ENCODE data around the gene OR1L8.
"Not testable (repeated sequence)": the region's sequence is repeated elsewhere in the genome, so short reads cannot be mapped to it uniquely, and the experiment has no call there.

OR1L8 gene

DNA sequence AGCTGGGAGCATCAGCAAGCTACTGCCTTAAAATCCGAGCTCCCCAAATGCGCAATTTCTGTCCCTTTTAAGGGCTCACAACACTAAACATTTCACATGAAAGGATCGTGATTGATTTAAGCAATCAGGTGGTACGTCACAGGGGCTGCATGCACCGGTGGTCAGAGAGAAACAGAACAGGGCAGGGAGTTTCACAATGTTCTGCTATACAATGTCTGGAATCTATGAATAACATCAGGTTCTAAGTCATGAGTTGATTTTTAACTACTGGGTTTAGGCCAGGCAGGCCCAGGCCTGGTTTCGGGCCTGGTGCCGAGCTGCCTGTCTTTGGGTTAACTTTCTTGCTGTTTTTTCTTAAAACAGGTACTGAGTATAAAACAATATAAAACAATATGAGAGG lies 46.1 kb downstream of the OR1L8 start:
- not testable (repeated sequence) for ATAC-seq, H3K4me1 Mint-ChIP-seq, H3K4me3 Mint-ChIP-seq, H3K27ac Mint-ChIP-seq, H3K36me3 Mint-ChIP-seq, H3K9me3 Mint-ChIP-seq
- H3K27me3 Mint-ChIP-seq, result peaks cover 20% of the 10 kb centered on the region

DNA sequence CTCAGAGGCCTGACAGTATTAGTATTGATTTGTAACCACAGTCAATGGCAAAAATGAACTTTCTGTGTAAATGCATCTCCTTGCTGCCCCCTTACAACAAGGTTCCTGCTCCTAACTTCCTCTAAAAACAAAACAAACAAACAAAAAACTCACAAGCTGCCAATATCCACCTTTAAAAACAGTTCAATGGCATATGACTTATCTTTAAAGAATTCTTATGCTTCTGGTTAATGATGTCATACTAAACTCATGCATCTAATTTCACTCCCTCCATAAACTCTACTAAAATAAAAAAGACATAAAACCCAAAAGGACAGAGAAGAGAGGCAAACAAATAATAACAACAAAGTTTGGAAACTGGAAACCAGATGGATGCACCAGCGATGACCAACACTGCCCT lies 47.0 kb downstream of the OR1L8 start:
- Mint-ChIP-seq H3K9me3 (peaks cover 4% of the 10 kb centered on the region), H3K4me1 (no peaks in the 10 kb centered on the region), H3K4me3 (no peak overlapping the region), H3K27me3 (peaks cover 20% of the 10 kb centered on the region), H3K27ac (no peak overlapping the region), H3K36me3 (no peaks in the 10 kb centered on the region)
- no peak for ATAC-seq

DNA sequence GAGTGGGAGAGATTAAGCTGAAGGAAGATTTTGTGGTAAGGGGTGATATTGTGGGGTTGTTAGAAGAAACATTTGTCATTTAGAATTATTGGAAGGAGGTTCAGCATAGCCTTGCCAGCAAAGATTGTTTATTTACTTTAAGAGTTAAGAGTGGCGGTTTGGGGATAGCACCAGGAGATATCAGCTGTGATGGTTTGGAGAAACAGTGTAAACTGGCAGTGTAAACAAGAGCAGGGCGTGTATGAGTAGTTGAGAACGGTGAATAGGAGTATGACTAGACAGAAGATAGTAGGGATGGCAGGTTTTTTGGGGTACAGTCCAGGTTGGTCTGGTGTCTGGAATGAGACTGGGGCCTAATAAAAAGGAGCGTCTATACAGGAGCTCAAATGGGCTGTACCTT lies 52.0 kb downstream of the OR1L8 start:
- H3K27me3 Mint-ChIP-seq, result peaks cover 35% of the 10 kb centered on the region

DNA sequence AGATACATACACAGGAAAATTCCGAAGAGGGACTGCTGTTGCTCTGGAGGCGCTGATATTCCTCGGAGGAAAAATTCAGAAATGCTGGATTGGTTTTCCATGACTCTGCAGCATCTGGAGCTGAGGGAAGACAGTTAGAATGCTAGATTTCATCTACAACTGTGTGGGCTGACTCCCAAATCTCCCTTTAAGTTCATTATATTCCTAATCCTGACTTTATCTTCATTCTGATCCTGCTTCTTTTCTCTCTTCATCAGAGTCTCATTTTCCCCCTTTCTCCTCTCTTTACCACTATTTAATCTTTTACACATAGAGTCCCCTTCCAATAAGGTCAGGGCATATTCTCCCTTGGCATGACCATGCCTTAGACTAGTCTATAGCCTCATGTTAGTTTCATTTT lies 56.0 kb downstream of the OR1L8 start, which contains the start of gene OR1N1:
Gene OR1N1 (minus strand): TSS at position 101 of the 400 bp plus-strand sequence. CDS start 0 bp downstream, at position 101.
- Mint-ChIP-seq H3K9me3 (no peaks in the 10 kb centered on the region), H3K27ac (no peak within 1 kb of the TSS), H3K4me3 (no peak within 1 kb of the TSS), H3K4me1 (no peaks in the 10 kb centered on the region), H3K27me3 (peaks cover 29% of the 10 kb centered on the region), H3K36me3 (no peaks in the 10 kb centered on the region)
- ATAC-seq, result no peak

More for the DNA sequence above, 52.0 kb downstream of the OR1L8 start:
- not testable (repeated sequence) for ATAC-seq, H3K9me3 Mint-ChIP-seq, H3K27ac Mint-ChIP-seq, H3K4me1 Mint-ChIP-seq, H3K36me3 Mint-ChIP-seq, H3K4me3 Mint-ChIP-seq

DNA sequence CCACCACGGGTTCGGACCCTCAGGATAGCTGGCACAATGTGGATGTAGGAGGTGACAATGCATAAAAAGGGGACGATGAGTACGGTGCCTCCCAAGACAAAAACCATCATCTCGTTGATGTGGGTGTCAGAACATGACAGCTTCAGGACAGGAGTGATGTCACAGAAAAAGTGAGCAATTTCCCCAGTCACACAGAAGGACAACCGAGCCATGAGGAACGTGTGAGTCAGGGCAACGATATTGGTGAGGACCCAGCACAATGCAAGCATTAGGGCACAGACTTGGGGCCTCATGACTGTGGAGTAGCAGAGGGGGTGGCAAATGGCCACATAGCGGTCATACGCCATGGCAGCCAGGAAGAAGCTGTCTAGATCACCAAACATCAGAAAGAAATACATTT lies 56.6 kb downstream of the OR1L8 start:
- Mint-ChIP-seq H3K36me3 (no peaks in the 10 kb centered on the region), H3K27me3 (peaks cover 29% of the 10 kb centered on the region), H3K4me3 (no peak overlapping the region), H3K27ac (no peak overlapping the region), H3K4me1 (no peaks in the 10 kb centered on the region), H3K9me3 (no peaks in the 10 kb centered on the region)
- ATAC-seq, result no peak

DNA sequence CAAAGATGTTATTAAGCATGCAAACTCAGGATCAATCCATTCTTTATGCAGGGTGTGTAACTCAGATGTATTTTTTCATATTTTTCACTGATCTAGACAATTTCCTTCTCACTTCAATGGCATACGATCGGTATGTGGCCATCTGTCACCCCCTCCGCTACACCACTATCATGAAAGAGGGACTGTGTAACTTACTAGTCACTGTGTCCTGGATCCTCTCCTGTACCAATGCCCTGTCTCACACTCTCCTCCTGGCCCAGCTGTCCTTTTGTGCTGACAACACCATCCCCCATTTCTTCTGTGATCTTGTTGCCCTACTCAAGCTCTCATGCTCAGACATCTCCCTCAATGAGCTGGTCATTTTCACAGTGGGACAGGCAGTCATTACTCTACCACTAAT lies 63.8 kb downstream of the OR1L8 start:
- Mint-ChIP-seq H3K4me3 (no peak overlapping the region), H3K27ac (no peak overlapping the region), H3K36me3 (no peaks in the 10 kb centered on the region), H3K9me3 (no peaks in the 10 kb centered on the region), H3K27me3 (peaks cover 11% of the 10 kb centered on the region), H3K4me1 (no peaks in the 10 kb centered on the region)
- no peak for ATAC-seq

DNA sequence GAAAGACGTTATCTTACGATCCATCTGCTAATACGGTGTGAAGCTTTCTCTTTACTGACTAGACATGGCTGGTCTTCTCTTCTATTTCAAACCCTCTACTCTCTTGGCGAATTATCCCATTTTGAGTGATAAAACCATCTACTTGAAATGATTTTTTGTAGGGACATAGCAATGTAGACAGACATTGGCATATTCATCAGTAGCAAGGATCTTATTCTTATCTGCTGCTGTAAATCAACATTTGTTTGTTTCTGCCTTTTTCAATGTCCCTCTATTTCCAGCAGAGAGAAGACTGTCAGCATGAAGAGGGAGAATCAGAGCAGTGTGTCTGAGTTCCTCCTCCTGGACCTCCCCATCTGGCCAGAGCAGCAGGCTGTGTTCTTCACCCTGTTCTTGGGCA lies 64.3 kb downstream of the OR1L8 start, which contains the start of gene OR1J4:
Gene OR1J4 (plus strand): TSS at position 301 of the 400 bp plus-strand sequence. CDS start 0 bp downstream, at position 301.
- Mint-ChIP-seq H3K27ac (no peak within 1 kb of the TSS), H3K36me3 (no peaks in the 10 kb centered on the region)

DNA sequence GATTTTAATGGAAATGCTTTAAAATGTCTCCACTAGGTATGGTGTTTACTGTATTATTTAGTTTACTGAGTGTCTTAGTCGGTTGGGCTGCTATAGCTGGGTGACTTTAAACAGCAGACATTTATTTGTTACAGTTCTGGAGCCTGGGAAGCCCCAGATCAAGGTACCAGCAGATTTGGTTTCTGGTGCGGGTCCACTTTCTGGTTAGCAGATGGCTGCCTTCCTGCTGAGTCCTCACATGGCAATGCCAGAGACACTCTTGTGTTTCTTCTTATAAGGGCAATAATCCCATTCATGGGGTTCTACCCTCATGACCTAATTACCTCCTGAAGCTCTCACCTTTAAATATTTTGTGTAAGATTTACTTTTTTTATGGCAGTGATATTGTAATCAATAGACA lies 65.0 kb downstream of the OR1L8 start:
- H3K27ac Mint-ChIP-seq, result no peak overlapping the region
- peaks cover 6% of the 10 kb centered on the region for H3K27me3 Mint-ChIP-seq
- H3K4me3 Mint-ChIP-seq, result no peak overlapping the region
- H3K36me3 Mint-ChIP-seq, result no peaks in the 10 kb centered on the region
- no peaks in the 10 kb centered on the region for H3K4me1 Mint-ChIP-seq
- H3K9me3 Mint-ChIP-seq, result no peaks in the 10 kb centered on the region
- ATAC-seq, result no peak

More for the DNA sequence above, 64.3 kb downstream of the OR1L8 start, which contains the start of gene OR1J4:
- no peaks in the 10 kb centered on the region for H3K4me1 Mint-ChIP-seq
- H3K9me3 Mint-ChIP-seq, result no peaks in the 10 kb centered on the region
- H3K4me3 Mint-ChIP-seq, result no peak within 1 kb of the TSS
- peaks cover 11% of the 10 kb centered on the region for H3K27me3 Mint-ChIP-seq
- ATAC-seq, result no peak
